Nephron progenitor cell (in vitro differentiated cells): ENCODE results near the gene ACOT8.

Experiments
- DNase-seq: peaks from one replicate; pipeline ENCODE4 v3.0.0; 2021
- H3K27ac Mint-ChIP-seq: 2 replicates; pipeline ENCODE4 v1.8.0; 2021; ENCODE audit warnings: mild to moderate bottlenecking, moderate library complexity, mixed read lengths
- H3K27me3 Mint-ChIP-seq: 2 replicates; pipeline ENCODE4 v1.8.0; 2021; ENCODE audit warnings: mild to moderate bottlenecking, low read depth, mixed read lengths; ENCODE audit not compliant: poor library complexity
- H3K36me3 Mint-ChIP-seq: 2 replicates; pipeline ENCODE4 v1.8.0; 2021; ENCODE audit warnings: low read depth, mixed read lengths
- H3K4me1 Mint-ChIP-seq: 2 replicates; pipeline ENCODE4 v1.8.0; 2021; ENCODE audit warnings: mixed read lengths
- H3K4me3 Mint-ChIP-seq: 2 replicates; pipeline ENCODE4 v1.8.0; 2021; ENCODE audit warnings: mild to moderate bottlenecking, moderate library complexity, mixed read lengths
- H3K9me3 Mint-ChIP-seq: 2 replicates; pipeline ENCODE4 v1.8.0; 2021; ENCODE audit warnings: mild to moderate bottlenecking, moderate library complexity, mixed read lengths
- TF ChIP-seq, protein P1 (sequence below): fragments of 200-600 bp; sonication (generic); IDR thresholded peaks from 2 replicates; pipeline ENCODE4 v1.5.0; 2021; ENCODE audit warnings: antibody characterized with exemption

ACOT8 gene

DNA sequence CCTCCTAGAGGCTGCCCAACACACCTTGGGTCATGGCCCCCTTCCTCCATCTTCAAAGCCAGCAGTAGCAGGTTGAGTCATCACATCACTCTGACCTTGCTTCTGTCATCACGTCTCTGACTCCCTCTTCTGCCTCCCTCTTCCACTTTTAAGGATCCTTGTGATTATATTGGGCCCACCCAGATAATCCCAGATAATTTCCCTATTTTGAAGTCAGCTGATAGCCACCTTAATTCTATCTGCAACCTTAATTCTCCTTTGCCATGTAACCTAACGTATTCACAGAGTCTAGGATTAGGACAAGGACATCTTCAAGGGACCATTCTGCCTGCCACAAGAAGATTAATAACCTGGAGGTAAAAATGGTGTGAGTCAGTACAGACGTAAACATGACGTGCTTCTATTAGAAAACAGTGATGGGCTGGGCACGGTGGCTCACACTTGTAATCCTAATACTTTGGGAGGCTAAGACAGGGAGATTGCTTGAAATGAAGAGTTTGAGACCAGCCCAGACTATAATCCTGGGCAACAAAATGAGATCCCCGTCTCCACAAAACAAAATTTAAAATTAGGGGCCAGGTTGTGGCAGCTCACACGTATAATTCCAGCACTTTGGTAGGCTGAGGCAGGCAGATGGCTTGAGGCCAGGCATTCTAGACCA lies 3.5 kb upstream of the ACOT8 start:
- no peak overlapping the region for H3K4me3 Mint-ChIP-seq
- no peaks in the 10 kb centered on the region for H3K36me3 Mint-ChIP-seq
- no peak overlapping the region for H3K27ac Mint-ChIP-seq
- DNase-seq: no peak
- TF ChIP-seq, protein P1, sequence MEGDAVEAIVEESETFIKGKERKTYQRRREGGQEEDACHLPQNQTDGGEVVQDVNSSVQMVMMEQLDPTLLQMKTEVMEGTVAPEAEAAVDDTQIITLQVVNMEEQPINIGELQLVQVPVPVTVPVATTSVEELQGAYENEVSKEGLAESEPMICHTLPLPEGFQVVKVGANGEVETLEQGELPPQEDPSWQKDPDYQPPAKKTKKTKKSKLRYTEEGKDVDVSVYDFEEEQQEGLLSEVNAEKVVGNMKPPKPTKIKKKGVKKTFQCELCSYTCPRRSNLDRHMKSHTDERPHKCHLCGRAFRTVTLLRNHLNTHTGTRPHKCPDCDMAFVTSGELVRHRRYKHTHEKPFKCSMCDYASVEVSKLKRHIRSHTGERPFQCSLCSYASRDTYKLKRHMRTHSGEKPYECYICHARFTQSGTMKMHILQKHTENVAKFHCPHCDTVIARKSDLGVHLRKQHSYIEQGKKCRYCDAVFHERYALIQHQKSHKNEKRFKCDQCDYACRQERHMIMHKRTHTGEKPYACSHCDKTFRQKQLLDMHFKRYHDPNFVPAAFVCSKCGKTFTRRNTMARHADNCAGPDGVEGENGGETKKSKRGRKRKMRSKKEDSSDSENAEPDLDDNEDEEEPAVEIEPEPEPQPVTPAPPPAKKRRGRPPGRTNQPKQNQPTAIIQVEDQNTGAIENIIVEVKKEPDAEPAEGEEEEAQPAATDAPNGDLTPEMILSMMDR: no peak
- H3K27me3 Mint-ChIP-seq: peaks cover 9% of the 10 kb centered on the region
- H3K4me1 Mint-ChIP-seq: peaks cover 49% of the 10 kb centered on the region
- H3K9me3 Mint-ChIP-seq: no peaks in the 10 kb centered on the region

DNA sequence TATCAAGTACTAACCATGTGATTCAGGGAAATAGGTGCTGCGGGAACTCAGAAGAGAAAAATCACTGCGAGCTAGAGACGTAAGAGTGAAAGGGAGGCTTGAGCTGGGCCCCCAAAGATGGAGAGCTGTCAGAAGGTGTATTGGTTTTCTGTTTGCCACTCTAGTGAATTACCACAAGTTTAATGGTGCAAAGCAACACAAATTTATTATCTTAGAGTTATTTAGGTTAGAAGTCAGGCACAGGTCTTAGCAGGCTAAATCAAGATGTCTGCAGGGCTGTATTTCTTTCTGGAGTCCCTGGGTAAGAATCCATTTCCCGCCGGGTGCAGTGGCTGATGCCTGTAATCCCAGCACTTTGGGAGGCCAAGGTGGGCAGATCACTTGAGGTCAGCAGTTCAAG lies 2.7 kb upstream of the ACOT8 start:
- DNase-seq: no peak
- Mint-ChIP-seq H3K27ac (peak overlapping the region; percentile 6), H3K36me3 (peaks cover 3% of the 10 kb centered on the region), H3K4me3 (no peak overlapping the region), H3K27me3 (peaks cover 9% of the 10 kb centered on the region), H3K4me1 (peaks cover 54% of the 10 kb centered on the region), H3K9me3 (no peaks in the 10 kb centered on the region)
- TF ChIP-seq, protein P1: no peak

DNA sequence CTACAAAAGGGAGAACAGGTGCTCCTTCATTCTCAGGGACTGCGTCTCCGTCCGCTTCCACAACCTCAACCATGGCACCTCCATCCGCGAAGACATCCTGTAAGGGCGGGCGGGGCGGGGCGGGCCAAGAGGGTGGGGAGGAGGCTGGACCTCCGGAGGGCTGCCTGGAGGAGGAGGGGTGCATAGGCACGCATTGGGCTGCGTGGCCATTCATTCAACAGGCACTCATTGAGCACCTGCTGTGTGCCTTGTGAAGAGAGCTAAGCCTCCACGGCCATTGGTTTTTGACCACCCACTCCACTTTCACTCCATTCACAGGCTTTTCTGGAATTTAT lies 657 bp upstream of the ACOT8 start:
- DNase-seq: no peak
- TF ChIP-seq, protein P1: no peak
- Mint-ChIP-seq H3K4me1 (peaks cover 61% of the 10 kb centered on the region), H3K27me3 (peaks cover 3% of the 10 kb centered on the region), H3K27ac (peak overlapping the region; percentile 81), H3K4me3 (peak overlapping the region; percentile 95), H3K36me3 (peaks cover 14% of the 10 kb centered on the region), H3K9me3 (no peaks in the 10 kb centered on the region)

DNA sequence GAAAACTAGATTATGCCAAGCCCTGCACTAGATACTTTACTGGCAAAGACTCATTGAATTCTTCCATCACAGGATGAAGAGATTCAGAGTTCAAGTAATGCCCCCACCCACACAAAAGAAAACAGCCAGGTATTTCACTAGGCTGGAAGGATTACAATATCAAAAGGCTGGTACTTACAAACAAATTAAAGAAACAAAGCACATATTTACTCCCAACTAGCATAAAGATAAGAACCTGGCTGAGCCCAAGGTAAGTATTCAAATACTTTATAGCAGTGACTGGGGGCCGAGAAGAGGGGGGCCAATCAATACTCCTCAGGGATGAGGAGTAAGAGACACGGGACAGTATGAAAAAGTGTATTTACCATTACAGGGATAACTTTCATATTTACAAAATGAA lies 3.7 kb downstream of the ACOT8 start:
- Mint-ChIP-seq H3K9me3 (no peaks in the 10 kb centered on the region), H3K27ac (no peak overlapping the region), H3K27me3 (no peaks in the 10 kb centered on the region), H3K36me3 (peaks cover 28% of the 10 kb centered on the region), H3K4me3 (no peak overlapping the region), H3K4me1 (peaks cover 36% of the 10 kb centered on the region)
- TF ChIP-seq, protein P1: no peak
- DNase-seq: no peak

DNA sequence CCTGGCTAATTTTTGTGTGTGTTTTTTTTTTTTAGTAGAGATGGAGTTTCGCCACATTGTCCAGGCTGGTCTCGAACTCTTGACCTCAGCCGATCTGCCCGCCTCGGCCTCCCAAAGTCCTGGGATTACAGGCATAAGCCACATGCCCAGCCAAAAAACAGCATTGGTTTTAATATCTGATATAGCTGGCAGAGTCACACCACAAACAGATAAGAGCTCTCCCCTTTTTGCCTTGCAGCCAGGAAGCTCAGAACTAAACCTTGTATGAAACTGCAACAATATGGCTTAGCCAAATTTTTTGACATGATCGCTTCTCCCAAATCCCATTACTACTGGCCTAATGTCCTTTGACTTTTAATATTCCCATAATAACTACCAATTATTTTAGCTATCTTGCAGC lies 4.9 kb downstream of the ACOT8 start:
- Mint-ChIP-seq H3K27ac (peak overlapping the region; percentile 59), H3K4me3 (no peak overlapping the region), H3K4me1 (peaks cover 25% of the 10 kb centered on the region), H3K36me3 (peaks cover 28% of the 10 kb centered on the region), H3K27me3 (no peaks in the 10 kb centered on the region), H3K9me3 (no peaks in the 10 kb centered on the region)
- TF ChIP-seq, protein P1: no peak
- DNase-seq: no peak

DNA sequence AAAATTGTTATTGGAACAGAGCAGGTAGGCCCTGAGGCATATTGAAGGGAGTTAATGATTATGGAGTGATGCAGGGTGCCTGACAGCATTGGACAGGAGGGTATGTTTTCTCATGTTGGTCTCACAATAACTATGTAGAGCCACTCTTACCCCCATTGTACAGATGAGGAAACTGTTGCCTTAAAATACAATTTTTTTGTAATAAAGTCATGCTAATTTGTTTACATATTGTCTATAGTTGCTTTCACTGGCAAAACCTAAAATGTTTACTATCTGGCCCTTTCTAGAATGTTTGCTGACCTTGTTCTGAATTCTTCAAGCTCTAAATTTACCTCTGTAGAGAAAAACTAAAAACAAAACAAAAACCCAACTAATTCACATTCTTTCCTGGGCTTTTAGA lies 5.7 kb downstream of the ACOT8 start:
- H3K4me3 Mint-ChIP-seq: no peak overlapping the region
- H3K27me3 Mint-ChIP-seq: no peaks in the 10 kb centered on the region
- no peak overlapping the region for H3K27ac Mint-ChIP-seq
- TF ChIP-seq, protein P1: no peak
- DNase-seq: no peak
- H3K4me1 Mint-ChIP-seq: peaks cover 21% of the 10 kb centered on the region
- H3K9me3 Mint-ChIP-seq: no peaks in the 10 kb centered on the region
- H3K36me3 Mint-ChIP-seq: peaks cover 29% of the 10 kb centered on the region
